GM12875 (cell line): Measurements from ENCODE around the gene PCBP3.

ENCODE experiments used
- H3K4me3 ChIP-seq: one replicate; pipeline ENCODE4 v1.5.1; 2011; ENCODE audit warnings: low read depth, low read length, control low read depth
- TF ChIP-seq, protein P1 (sequence below): IDR thresholded peaks from 2 replicates; pipeline ENCODE4 v1.5.1; 2011; ENCODE audit warnings: low read depth, mild to moderate bottlenecking, control low read depth, inconsistent platforms, low read length, moderate library complexity, borderline replicate concordance; ENCODE audit not compliant: insufficient read depth

PCBP3 gene

DNA sequence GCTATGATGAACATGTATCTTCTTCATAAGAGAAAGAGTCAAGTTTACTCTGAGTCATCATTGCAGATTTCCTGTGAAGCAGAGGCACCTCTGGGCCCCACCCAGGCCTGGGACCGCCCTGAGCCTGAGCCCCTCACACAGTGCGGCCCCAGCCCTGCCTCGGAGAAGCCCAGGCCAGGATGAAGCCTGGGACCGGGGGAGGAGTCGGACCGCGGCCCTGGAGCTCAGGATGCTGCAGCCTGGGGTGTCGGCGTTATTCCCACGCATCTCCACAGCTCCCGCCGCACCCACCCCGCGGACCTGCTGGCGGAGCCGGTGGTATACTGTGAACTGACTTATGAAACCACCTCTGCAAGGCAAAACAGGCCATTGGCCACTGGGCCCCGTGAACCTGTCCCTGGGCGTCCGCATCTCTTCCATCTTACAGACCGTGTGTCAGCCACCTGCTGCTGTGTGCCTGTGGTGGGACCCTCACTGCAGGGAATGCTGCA lies 335.7 kb downstream of the PCBP3 start:
- TF ChIP-seq, protein P1, sequence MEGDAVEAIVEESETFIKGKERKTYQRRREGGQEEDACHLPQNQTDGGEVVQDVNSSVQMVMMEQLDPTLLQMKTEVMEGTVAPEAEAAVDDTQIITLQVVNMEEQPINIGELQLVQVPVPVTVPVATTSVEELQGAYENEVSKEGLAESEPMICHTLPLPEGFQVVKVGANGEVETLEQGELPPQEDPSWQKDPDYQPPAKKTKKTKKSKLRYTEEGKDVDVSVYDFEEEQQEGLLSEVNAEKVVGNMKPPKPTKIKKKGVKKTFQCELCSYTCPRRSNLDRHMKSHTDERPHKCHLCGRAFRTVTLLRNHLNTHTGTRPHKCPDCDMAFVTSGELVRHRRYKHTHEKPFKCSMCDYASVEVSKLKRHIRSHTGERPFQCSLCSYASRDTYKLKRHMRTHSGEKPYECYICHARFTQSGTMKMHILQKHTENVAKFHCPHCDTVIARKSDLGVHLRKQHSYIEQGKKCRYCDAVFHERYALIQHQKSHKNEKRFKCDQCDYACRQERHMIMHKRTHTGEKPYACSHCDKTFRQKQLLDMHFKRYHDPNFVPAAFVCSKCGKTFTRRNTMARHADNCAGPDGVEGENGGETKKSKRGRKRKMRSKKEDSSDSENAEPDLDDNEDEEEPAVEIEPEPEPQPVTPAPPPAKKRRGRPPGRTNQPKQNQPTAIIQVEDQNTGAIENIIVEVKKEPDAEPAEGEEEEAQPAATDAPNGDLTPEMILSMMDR, result no peak

DNA sequence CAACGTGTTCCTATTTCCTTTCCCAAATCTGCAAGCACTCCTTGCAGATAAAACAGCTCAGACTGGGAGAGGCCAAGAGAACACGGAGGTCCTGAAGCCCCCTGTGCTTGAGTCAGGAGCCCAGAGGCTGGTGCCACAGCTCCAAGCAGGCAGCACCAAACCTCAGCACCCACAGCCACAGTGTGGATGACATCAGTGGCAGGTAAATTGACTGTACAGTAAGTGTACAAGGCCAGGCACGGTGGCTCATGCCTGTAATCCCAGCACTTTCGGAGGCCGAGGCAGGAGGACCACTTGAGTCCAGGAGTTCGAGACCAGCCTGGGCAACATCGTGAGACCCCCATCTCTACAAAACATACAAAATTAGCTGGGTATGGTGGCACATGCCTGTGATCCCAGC lies 336.1 kb downstream of the PCBP3 start:
- TF ChIP-seq, protein P1, result no peak
- H3K4me3 ChIP-seq, result no peak overlapping the region

More for the DNA sequence above, 335.7 kb downstream of the PCBP3 start:
- H3K4me3 ChIP-seq, result no peak overlapping the region

DNA sequence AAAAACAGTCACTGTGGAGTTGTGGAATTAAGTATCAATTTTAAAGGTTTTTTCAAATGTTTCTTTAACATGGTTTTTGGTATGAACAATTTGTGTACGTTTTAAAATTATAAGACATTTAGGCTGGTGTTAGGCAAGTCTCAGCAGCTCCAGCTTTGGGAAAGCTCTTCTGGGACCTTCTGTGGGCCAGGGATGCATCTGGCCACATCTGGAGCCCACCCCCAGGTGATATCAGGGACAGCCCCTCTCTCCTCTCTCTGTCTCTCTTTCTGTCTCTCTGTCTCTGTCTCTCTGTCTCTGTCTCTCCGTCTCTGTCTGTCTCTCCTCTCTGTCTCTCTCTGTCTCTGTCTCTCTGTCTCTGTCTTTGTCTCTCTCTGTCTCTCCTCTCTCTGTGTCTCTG lies 336.7 kb downstream of the PCBP3 start:
- TF ChIP-seq, protein P1, result no peak
- no peak overlapping the region for H3K4me3 ChIP-seq

DNA sequence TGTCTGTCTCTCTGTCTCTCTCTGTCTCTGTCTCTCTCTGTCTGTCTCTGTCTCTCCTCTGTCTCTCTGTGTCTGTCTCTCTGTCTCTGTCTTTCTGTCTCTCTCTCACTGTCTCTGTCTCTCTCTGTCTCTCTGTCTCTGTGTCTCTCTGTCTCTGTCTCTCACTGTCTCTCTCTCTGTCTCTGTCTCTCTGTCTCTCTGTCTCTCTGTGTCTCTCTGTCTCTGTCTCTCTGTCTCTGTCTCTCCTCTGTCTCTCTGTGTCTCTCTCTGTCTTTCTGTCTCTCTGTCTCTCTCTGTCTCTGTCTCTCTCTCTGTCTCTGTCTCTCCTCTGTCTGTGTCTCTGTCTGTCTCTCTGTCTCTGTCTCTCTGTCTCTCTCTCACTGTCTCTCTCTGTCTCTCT lies 337.2 kb downstream of the PCBP3 start:
- TF ChIP-seq, protein P1, result no peak
- no peak overlapping the region for H3K4me3 ChIP-seq

DNA sequence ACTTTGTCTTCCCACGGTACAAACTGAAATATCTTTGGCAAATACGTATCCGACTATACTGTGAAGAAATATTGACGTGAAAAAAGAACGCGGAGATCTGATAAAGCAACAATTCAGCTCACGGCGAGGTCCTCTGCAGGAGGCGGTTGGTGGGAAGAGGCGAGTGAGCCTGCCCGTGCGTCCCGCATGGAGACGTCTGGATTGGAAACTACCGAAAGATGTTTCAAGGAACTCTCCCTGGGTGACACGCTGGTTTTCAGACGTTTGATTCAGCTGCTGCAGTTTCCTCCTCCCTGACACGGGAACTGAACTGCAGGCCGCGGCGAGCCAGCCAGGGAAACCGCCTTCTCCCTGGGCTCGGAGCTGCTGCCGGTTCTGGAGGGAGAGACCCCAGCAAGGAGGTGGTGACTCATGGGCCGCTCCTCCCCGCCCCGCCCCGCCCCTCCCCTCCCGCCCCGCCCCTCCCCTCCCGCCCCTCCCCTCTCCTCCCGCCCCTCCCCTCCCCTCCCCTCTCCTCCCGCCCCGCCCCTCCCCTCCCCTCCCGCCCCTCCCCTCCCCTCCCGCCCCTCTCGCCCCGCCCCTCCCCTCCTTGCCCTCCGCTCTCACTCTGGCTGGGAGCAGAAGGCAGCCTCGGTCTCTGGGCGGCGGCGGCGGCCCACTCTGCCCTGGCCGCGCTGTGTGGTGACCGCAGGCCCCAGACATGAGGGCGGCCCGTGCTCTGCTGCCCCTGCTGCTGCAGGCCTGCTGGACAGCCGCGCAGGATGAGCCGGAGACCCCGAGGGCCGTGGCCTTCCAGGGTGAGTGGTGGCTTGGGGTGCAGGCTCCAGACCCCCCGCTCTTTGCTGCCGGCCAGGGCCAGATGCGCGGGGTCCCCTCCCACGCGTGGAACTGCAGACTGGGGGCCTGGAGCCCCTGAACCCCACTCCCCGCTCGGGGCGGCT lies 337.9 kb downstream of the PCBP3 start, which contains the start of gene COL6A1:
COL6A1 (plus strand) TSS at position 620 of the 941 bp plus-strand sequence; CDS start at position 701, 81 bp downstream.
- H3K4me3 ChIP-seq, result no peak within 1 kb of the TSS
- TF ChIP-seq, protein P1, result no peak

DNA sequence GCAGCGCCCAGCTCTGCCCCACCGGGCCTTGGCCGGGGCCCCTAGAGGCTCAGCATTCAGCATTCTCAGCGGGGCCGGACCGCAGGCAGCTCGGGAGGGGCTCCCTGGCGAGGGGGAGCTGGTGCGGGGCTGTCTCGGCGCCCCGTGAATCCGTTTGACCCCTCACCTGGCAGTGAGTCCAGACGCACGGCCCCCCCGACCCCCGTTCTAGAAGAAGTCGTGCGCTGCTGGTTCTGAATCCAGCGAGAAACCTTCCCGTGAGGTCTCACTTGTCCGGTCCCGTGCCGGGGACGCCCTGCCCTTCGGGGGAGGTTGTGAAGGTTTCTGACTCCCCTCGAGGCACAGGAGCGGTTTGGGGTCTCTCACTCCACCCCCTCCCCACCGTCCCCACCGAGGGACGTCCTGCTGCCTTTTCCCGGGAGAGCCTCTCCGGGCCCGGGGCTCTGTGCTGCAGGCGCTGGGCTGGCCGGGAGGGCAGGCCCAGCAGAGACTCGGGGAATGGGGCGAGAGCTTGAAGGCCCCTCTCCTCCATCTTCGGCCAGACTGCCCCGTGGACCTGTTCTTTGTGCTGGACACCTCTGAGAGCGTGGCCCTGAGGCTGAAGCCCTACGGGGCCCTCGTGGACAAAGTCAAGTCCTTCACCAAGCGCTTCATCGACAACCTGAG lies 338.7 kb downstream of the PCBP3 start:
- TF ChIP-seq, protein P1, result no peak
- no peak overlapping the region for H3K4me3 ChIP-seq
